SK-N-MC (cell line): ENCODE data around the gene MEA1.

Experiments used
- DNase-seq: peaks from one replicate; pipeline ENCODE4 v3.0.0-alpha.2; 2011; ENCODE audit warnings: low read depth, low spot score
- H3K27ac ChIP-seq: fragments of 200-600 bp; sonication (generic); 2 replicates; pipeline ENCODE4 v1.5.1; 2016; ENCODE audit warnings: mixed run types
- H3K36me3 ChIP-seq: fragments of 200-600 bp; sonication (generic); 2 replicates; pipeline ENCODE4 v1.6.1; 2017; ENCODE audit warnings: antibody characterized with exemption, low read length, mixed read lengths; ENCODE audit not compliant: insufficient read depth
- H3K4me3 ChIP-seq: fragments of 200-600 bp; sonication (generic); 2 replicates; pipeline ENCODE4 v1.5.1; 2016
- H3K9ac ChIP-seq: fragments of 200-600 bp; sonication (generic); 2 replicates; pipeline ENCODE4 v1.8.0; 2017; ENCODE audit warnings: mixed run types, mixed read lengths; ENCODE audit not compliant: insufficient read length
- H3K9me3 ChIP-seq: fragments of 200-600 bp; sonication (generic); 2 replicates; pipeline ENCODE4 v1.6.1; 2017; ENCODE audit warnings: low read depth, mild to moderate bottlenecking, antibody characterized with exemption, low read length, moderate library complexity, mixed read lengths
- EZH2 ChIP-seq: fragments of 200-600 bp; sonication (generic); IDR thresholded peaks from one replicate; pipeline ENCODE4 v1.6.1; 2017; ENCODE audit warnings: antibody characterized with exemption
- FOXP2 ChIP-seq: optimal IDR thresholded peaks from 2 replicates; pipeline ENCODE3; 2011; ENCODE audit warnings: mild to moderate bottlenecking, moderate library complexity; ENCODE audit not compliant: insufficient read depth; ENCODE audit errors: extremely low read length, control extremely low read depth
- POLR2AphosphoS5 ChIP-seq: IDR thresholded peaks from 2 replicates; pipeline ENCODE4 v1.6.1; 2012; ENCODE audit warnings: mild to moderate bottlenecking, low read depth, low read length, borderline replicate concordance

Gene MEA1

DNA sequence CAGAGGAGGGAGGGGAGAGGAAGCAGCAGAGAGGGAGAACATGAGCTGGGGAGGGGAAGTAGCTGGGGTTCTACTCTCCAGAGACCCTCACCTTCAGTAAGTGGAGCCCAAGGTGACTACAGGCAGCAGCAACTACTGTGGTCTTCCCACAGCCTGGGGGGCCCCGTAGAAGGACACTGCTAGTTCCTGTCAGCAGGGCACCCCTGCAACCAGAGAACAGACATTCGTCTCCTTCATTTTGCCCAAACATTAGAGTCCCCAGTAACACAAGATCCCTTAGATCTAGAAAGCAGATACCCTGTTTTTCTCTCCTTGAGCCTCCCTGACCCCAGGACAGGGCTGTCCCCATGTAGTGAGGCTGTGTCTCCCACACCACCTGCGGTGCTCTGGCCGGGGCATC is 45.0 kb downstream of the MEA1 start:
- Histone ChIP-seq H3K4me3 (no peak overlapping the region), H3K27ac (no peak overlapping the region), H3K9ac (no peak overlapping the region), H3K9me3 (no peaks in the 10 kb centered on the region), H3K36me3 (no peaks in the 10 kb centered on the region; the same call in 1 of the 2 replicates)
- TF ChIP-seq POLR2AphosphoS5 (no peak), EZH2 (no peak), FOXP2 (no peak)
- no peak for DNase-seq

DNA sequence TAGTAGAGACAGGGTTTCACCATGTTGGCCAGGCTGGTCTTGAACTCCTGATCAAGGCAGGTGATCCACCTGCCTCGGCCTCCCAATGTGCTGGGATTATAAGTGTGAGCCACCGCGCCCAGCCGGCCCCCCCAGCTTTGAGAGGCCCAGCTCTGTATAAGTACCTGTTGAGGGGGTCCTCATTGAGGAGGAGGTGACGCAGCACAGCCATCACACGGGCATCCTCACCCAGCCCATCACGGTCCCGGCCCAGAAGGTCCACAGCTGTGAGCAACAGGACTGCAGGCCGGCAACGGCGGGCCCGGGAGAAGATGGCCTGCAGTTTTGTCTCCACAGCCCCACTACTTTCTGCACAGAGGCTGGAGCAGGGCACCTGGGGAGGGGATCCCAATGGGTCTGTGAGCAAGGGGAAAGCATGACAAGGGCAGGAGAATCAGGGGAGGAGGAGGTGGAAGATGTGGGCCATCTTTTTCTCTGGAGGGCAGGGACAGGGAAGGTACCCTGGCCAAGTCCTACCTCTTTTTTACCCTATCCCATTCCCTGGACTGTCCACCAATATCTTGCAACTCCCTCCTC is 45.5 kb downstream of the MEA1 start:
- H3K9ac ChIP-seq = no peak overlapping the region
- no peak for DNase-seq
- no peak overlapping the region for H3K4me3 ChIP-seq
- no peaks in the 10 kb centered on the region; the same call in 1 of the 2 replicates for H3K36me3 ChIP-seq
- H3K27ac ChIP-seq = no peak overlapping the region
- H3K9me3 ChIP-seq = no peaks in the 10 kb centered on the region
- TF ChIP-seq FOXP2 = no peak
- no peak for TF ChIP-seq EZH2
- TF ChIP-seq POLR2AphosphoS5 = no peak

DNA sequence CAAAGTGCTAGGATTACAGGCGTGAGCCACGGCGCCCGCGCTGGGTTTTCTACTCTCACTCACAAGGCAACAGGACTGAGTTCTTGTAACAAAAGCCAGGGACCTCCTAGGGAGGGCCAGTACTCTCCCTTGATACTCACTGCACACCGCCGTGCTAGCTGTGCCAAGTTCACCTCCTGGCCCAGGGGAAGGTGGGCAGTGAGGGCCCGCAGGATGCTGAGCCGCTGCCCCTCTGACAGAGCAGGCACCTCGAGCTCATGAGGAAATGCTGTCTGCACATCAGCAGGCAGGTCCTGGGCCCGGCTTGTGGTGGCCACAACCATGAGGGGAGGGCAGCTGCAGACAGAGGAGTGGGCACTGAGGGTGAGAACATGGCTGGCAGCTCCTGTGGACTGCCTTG is 46.5 kb downstream of the MEA1 start:
- Histone ChIP-seq H3K9ac (no peak overlapping the region), H3K27ac (no peak overlapping the region), H3K4me3 (no peak overlapping the region), H3K36me3 (no peaks in the 10 kb centered on the region; the same call in 1 of the 2 replicates), H3K9me3 (no peaks in the 10 kb centered on the region)
- no peak for TF ChIP-seq FOXP2
- DNase-seq = no peak

DNA sequence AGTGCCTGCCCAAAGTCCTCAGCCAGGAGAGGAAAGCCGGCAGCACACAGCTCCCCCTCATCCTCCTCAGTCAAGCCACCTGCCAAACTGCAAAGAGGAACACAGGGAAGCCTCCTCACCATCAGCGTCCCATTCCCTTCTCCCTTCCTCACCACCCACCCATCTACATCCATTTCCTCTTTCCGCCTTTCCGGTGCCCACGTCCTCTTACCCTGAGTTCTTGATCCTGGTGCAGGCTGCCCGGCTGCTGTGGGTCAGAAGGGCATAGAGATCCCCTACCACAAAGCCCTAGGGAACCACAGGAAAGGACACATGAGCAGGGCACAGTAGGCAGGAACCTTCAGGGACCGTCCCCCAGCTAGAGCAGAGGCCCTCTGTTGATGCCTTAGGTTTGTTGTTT is 47.2 kb downstream of the MEA1 start:
- Histone ChIP-seq H3K9ac (no peak overlapping the region), H3K27ac (no peak overlapping the region), H3K9me3 (no peaks in the 10 kb centered on the region), H3K36me3 (no peaks in the 10 kb centered on the region; the same call in 1 of the 2 replicates), H3K4me3 (no peak overlapping the region)
- no peak for TF ChIP-seq EZH2
- no peak for TF ChIP-seq FOXP2
- no peak for TF ChIP-seq POLR2AphosphoS5
- no peak for DNase-seq

DNA sequence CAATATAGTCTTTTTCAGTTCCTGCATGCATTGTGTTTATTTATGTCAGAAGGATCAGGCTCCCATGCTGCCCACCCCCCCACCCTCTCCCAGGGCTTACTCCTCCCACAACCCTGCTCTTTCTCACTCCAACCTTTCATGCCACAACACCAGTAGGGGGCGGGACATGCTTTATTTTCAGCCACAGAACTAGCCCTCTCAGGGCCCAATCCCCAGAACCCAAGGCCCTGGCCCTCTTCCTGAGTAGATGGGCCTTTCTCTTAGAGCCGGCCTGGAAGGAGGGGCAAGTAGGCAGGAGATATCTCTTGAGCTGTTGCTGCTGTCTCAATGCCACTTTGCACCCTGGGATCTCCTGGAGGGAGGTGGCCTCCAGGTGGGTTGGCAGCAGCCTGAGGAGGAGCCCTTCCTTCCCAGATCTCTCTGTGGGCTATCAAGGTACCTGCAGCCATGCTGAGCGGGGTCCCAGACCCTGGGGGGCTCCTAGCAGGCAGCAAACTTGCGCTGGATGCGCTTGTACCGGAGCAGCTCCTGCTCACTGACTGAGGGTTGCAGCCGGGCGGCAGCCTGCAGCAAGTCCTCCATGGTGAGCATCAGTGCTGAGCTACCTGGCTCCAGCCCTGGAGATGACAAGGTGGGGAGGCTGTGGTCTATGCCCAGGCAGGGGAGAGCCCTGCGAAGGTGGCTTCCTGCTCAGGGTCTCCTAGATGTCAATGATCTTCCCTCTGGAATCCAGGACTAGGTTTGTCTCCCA is 49.7 kb downstream of the MEA1 start:
- H3K27ac ChIP-seq = no peak overlapping the region
- no peak for TF ChIP-seq FOXP2
- TF ChIP-seq POLR2AphosphoS5 = no peak
- no peak for TF ChIP-seq EZH2
- H3K4me3 ChIP-seq = no peak overlapping the region
- no peak overlapping the region for H3K9ac ChIP-seq
- H3K36me3 ChIP-seq = no peaks in the 10 kb centered on the region; the same call in 1 of the 2 replicates
- DNase-seq = no peak
- no peaks in the 10 kb centered on the region for H3K9me3 ChIP-seq

DNA sequence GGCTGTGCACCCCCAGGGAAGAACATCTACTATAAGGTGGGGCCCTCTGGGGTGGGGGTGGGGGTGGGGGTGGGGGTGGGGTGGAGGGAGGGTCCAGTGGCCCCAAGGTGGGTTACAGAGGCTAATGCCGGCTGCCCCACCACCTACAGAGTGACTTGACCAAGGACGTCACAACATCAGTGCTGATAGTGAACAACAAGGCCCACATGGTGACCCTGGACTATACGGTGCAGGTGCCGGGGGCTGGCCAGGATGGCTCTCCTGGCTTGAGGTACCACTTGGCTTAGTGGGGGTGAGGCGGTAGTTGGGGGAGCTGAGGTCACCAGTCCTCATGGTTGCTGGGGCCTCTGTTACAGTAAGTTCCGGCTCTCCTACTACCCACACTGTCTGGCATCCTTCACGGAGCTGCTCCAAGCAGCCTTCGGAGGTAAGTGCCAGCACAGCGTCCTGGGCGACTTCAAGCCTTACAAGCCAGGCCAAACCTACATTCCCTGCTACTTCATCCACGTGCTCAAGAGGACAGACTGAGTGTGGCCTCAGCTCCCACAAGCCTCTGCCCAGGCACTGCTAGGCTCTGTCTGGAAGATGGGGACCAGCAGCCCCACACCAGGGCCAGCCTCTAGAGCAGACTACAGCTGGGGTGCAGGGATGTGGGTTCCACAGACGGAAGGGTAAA is 50.4 kb downstream of the MEA1 start:
- DNase-seq = no peak
- Histone ChIP-seq H3K9me3 (no peaks in the 10 kb centered on the region), H3K4me3 (no peak overlapping the region), H3K9ac (no peak overlapping the region), H3K27ac (no peak overlapping the region), H3K36me3 (no peaks in the 10 kb centered on the region; the same call in 1 of the 2 replicates)
- TF ChIP-seq EZH2 (no peak), FOXP2 (no peak), POLR2AphosphoS5 (no peak)

DNA sequence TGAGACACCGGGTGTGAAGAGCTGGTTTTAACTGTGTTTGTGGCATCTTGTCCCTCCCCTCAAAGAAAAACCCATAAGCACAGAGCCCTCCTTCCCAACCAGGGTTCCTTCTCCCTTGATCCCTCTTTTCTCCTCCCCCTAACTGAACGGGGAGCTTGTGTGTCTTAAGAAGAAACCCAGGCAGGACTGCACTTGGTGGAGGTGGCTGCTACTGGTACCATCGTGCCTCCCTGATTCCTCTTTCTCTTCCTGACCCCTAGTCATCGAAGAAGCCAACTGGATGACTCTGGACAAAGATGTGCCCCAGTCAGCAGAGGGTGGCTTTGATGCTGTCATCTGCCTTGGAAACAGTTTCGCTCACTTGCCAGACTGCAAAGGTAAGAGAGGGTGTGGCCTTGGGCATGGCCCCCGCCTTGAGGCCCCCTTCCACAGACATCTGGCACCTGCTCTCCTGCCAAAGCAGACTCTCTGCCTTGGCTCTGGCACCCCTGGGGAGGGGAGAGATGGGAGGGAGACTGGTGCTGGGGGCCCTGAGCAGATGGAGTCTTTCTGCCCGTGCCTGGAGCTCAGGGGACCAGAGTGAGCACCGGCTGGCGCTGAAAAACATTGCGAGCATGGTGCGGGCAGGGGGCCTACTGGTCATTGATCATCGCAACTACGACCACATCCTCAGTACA is 51.1 kb downstream of the MEA1 start:
- no peak overlapping the region for H3K4me3 ChIP-seq
- no peaks in the 10 kb centered on the region; the same call in 1 of the 2 replicates for H3K36me3 ChIP-seq
- no peak for DNase-seq
- H3K9me3 ChIP-seq = no peaks in the 10 kb centered on the region
- TF ChIP-seq EZH2 (no peak), FOXP2 (no peak), POLR2AphosphoS5 (no peak)
- peak overlapping the region; percentile 42; the same call in 1 of the 2 replicates for H3K27ac ChIP-seq
- H3K9ac ChIP-seq = no peak overlapping the region

DNA sequence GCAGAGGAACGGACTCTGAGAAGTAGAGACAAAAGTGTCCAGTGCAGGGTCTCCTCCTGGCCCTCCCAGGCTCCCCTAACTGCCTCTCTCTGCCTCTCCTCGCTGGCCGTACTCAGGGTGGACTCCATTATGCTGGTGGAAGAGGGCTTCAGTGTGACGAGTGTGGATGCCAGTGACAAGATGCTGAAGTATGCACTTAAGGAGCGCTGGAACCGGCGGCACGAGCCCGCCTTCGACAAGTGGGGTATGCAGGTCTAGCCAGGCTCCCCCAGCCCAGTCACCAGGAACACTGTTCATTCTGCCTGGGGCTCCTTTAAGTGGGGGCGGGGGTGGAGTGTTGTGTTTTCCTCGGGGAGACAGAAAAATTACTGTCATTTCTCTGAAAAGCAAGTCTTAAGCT is 51.6 kb downstream of the MEA1 start:
- DNase-seq = no peak
- H3K9ac ChIP-seq = no peak overlapping the region
- H3K4me3 ChIP-seq = no peak overlapping the region
- H3K9me3 ChIP-seq = no peaks in the 10 kb centered on the region
- no peaks in the 10 kb centered on the region; the same call in 1 of the 2 replicates for H3K36me3 ChIP-seq
- TF ChIP-seq FOXP2 = no peak
- TF ChIP-seq EZH2 = no peak
- TF ChIP-seq POLR2AphosphoS5 = no peak
- H3K27ac ChIP-seq = peak overlapping the region; percentile 42; the same call in 1 of the 2 replicates
